ENCODE data around the gene TGFBR2. TPM values are rescaled to one million over a fixed set of nuclear protein-coding genes. Genes with fewer than 3 reads are reported as not detected.

The TGFBR2 gene
- total RNA-seq, 1 experiment from 2014 or later: 22.5 TPM

- ChIA-PET CTCF (no interaction called here), POLR2A (interaction anchor here (1.1 kb wide), 2 partner anchors 15 to 42 kb away, joined by 3 to 4 read pairs; no protein-coding TSS in a partner anchor), RAD21 (ENCODE audit: low non-redundant PET in 1 of 2, low total read pairs in 2 of 2, uncharacterized antibody in 2 of 2, unreplicated experiment in 2 of 2) (no interaction called here)
- Histone ChIP-seq H3K36me3 (ENCODE audit: control insufficient read depth in 1 of 2, insufficient read depth in 2 of 2, low read length in 2 of 2) (peaks cover 2 to 5% of the 10 kb centered on the region in 2 experiments; a peak in 1 of 4 replicates), H3K27ac (ENCODE audit: low read depth, low read length) (peak overlapping the region; percentile 54; the same call in 1 of the 2 replicates), H4K20me1 (ENCODE audit: insufficient read depth) (peaks cover 7% of the 10 kb centered on the region; the same call in 1 of the 2 replicates), H3K9me2 (ENCODE audit: insufficient read depth) (no peaks in the 10 kb centered on the region), H2AFZ (ENCODE audit: low read depth, low read length, poor library complexity, severe bottlenecking) (no peak overlapping the region), H3K4me1 (ENCODE audit: control insufficient read depth in 1 of 2, insufficient read depth in 2 of 2, low read length in 2 of 2) (peaks cover 97 to 99% of the 10 kb centered on the region in 2 experiments), H3K4me3 (replicated peaks in 1 of 2; ENCODE audit: low read depth in 1 of 2, low read length in 2 of 2) (no peak overlapping the region), H3K79me2 (ENCODE audit: insufficient read depth, low read length) (peaks cover 100% of the 10 kb centered on the region), H3K9ac (ENCODE audit: low read length) (peak overlapping the region; percentile 8; the same call in 1 of the 2 replicates), H3K9me3 (ENCODE audit: control insufficient read depth in 1 of 2, insufficient read depth in 1 of 2, low read depth in 1 of 2, low read length in 2 of 2) (no peaks in the 10 kb centered on the region), H3K4me2 (ENCODE audit: low read length) (peak overlapping the region; percentile 85), H3K27me3 (ENCODE audit: insufficient read depth, low read length) (no peaks in the 10 kb centered on the region)
- no peak for TF ChIP-seq SP1 (IDR thresholded peaks at IDR 0.05; ENCODE audit: low read depth)
- TF ChIP-seq ELF1 (IDR thresholded peaks at IDR 0.05; ENCODE audit: borderline replicate concordance, low read depth): no peak
- TF ChIP-seq POLR2AphosphoS5 (IDR thresholded peaks at IDR 0.05; ENCODE audit: low read depth, low read length): no peak
- no peak for TF ChIP-seq RAD21 (IDR thresholded peaks at IDR 0.05; ENCODE audit: low read depth)
- TF ChIP-seq ZBTB33 (IDR thresholded peaks at IDR 0.05; ENCODE audit: extremely low read depth, insufficient replicate concordance, low read length): no peak
- no peak for TF ChIP-seq CBX3 (IDR thresholded peaks at IDR 0.05; ENCODE audit: low read depth)
- no peak for TF ChIP-seq EGR1 (IDR thresholded peaks at IDR 0.05; ENCODE audit: low read depth)
- no peak for TF ChIP-seq SIN3A (IDR thresholded peaks at IDR 0.05; ENCODE audit: low read depth)
- TF ChIP-seq TCF7L2 (IDR thresholded peaks at IDR 0.05; ENCODE audit: borderline replicate concordance, extremely low read depth, insufficient read depth, insufficient read length): no peak
- TF ChIP-seq CEBPB (IDR thresholded peaks at IDR 0.05; ENCODE audit: low read depth): no peak
- no peak for TF ChIP-seq ZNF274 (IDR thresholded peaks at IDR 0.05; ENCODE audit: low read depth, low read length)
- ATAC-seq (no peak), DNase-seq (ENCODE audit: low read depth, low spot score) (no peak)
- intact Hi-C loops (cut with micrococcal nuclease): no loop called here
- no TSS peak for BruUV-seq (replicated peaks)
Measured at GRCh38 chr3:30616347-30617027, 10.1 kb downstream of the TGFBR2 start.
